K562 (cell line): ENCODE data around the gene CALM3. TPM values are rescaled to one million over a fixed set of nuclear protein-coding genes. Genes with fewer than 3 reads are reported as not detected.

ENCODE experiments used
- ATAC-seq: fragments of 200-7000 bp; cut with Tn5 transposase; 3 replicates; pipeline ENCODE4 v1.9.1; 2020; ENCODE audit warnings: moderate library complexity
- BruUV-seq: library from RNA; stranded (reverse); fragments of 400-500 nt; replicated peaks from 2 replicates; lab custom pipeline; 2021; lab: Mats Ljungman, UMichigan
- CTCF ChIA-PET: fragments of 300-600 bp; formaldehyde crosslinking; extraction: SDS; loops from one replicate; lab custom pipeline; 2021; ENCODE audit warnings: low intra/inter-chr PET ratio; lab: Yijun Ruan, JAX
- POLR2A ChIA-PET: fragments of 300-600, 350-650 bp; sonication (Branson Sonifier 250); formaldehyde crosslinking; extraction: SDS; loops from one replicate; lab custom pipeline; 2021; ENCODE audit warnings: antibody characterized with exemption, inconsistent platforms; lab: Yijun Ruan, JAX
- DNase-seq, 4 experiments: peaks; one replicate each; pipeline versions ENCODE4 v3.0.0 to v3.0.0-alpha.2; 2011 to 2018; ENCODE audit warnings: low spot score in 3 of 4, mixed read lengths in 3 of 4; ENCODE audit errors: extremely low read depth in 1 of 4
- FAIRE-seq: peaks from 2 replicates; lab custom pipeline; 2011; peaks lifted over from hg19 to GRCh38; lab: Jason Lieb, UNC
- H2AFZ ChIP-seq: 2 replicates; pipeline ENCODE4 v1.6.0; 2011; ENCODE audit warnings: low read depth, low read length, control low read depth, inconsistent platforms
- H3K27ac ChIP-seq: fragments of 200-600 bp; 3 replicates; pipeline ENCODE4 v1.8.0; 2011; ENCODE audit warnings: low read depth, mild to moderate bottlenecking, control low read depth, inconsistent platforms, low read length, moderate library complexity, mixed read lengths; ENCODE audit errors: extremely low read depth
- H3K27me3 ChIP-seq, 2 experiments: fragments of 300-600 bp in 1 of 2; 2 replicates in 1 of 2; 3 replicates in 1 of 2; pipeline versions ENCODE4 v1.6.0 to v1.8.0; 2011; ENCODE audit warnings: inconsistent platforms in 2 of 2, low read length in 2 of 2, mild to moderate bottlenecking in 1 of 2, mixed read lengths in 1 of 2, moderate library complexity in 1 of 2; ENCODE audit not compliant: control insufficient read depth in 2 of 2, insufficient read depth in 2 of 2
- H3K36me3 ChIP-seq: fragments of 300-600 bp; 3 replicates; pipeline ENCODE4 v1.8.0; 2011; ENCODE audit warnings: mild to moderate bottlenecking, low read length, inconsistent platforms; ENCODE audit not compliant: control insufficient read depth, insufficient read depth
- H3K4me1 ChIP-seq, 2 experiments: fragments of 200-600 bp in 1 of 2; replicated peaks in 1 of 2; 2 replicates in 1 of 2; 3 replicates in 1 of 2; pipeline versions ENCODE4 v1.5.1 to v1.8.0; 2011; ENCODE audit warnings: inconsistent platforms in 2 of 2, low read length in 2 of 2, mild to moderate bottlenecking in 1 of 2, mixed read lengths in 1 of 2, moderate library complexity in 1 of 2; ENCODE audit not compliant: control insufficient read depth in 2 of 2, insufficient read depth in 2 of 2
- H3K4me2 ChIP-seq: 2 replicates; pipeline ENCODE4 v1.6.1; 2011; ENCODE audit warnings: low read length, control low read depth, inconsistent platforms, mixed read lengths; ENCODE audit not compliant: insufficient read depth
- H3K4me3 ChIP-seq: fragments of 200-600 bp; sonication (generic), shearing (Covaris generic); 2 replicates; pipeline ENCODE4 v1.5.1; 2016; ENCODE audit warnings: control low read depth, inconsistent platforms
- H3K79me2 ChIP-seq: fragments of 200-600 bp; 3 replicates; pipeline ENCODE4 v1.8.0; 2011; ENCODE audit warnings: low read length, inconsistent platforms; ENCODE audit not compliant: control insufficient read depth, insufficient read depth
- H3K9ac ChIP-seq, 2 experiments: 2 replicates each; pipeline versions ENCODE4 v1.6.0 to v1.6.1; 2011; ENCODE audit warnings: low read depth in 2 of 2, low read length in 2 of 2, control low read depth in 1 of 2, inconsistent platforms in 1 of 2, mild to moderate bottlenecking in 1 of 2, mixed read lengths in 1 of 2; ENCODE audit not compliant: insufficient read depth in 1 of 2
- H3K9me1 ChIP-seq: one replicate; pipeline ENCODE4 v1.6.0; 2011; ENCODE audit warnings: inconsistent platforms, mild to moderate bottlenecking, low read length, moderate library complexity; ENCODE audit not compliant: control insufficient read depth, insufficient read depth
- H3K9me3 ChIP-seq: replicated peaks from 2 replicates; pipeline ENCODE4 v1.5.1; 2011; ENCODE audit warnings: low read depth, low read length, inconsistent platforms; ENCODE audit not compliant: control insufficient read depth, insufficient read depth
- H4K20me1 ChIP-seq: replicated peaks from 2 replicates; pipeline ENCODE4 v1.6.1; 2011; ENCODE audit warnings: low read length, inconsistent platforms, mixed read lengths; ENCODE audit not compliant: control insufficient read depth, insufficient read depth
- WGBS: fragments of 100-300 bp; shearing (Covaris generic); methylation state at CpG from one replicate; pipeline ENCODE4 v1.1.6; 2016; ENCODE audit warnings: low coverage, mixed read lengths; ENCODE audit not compliant: insufficient coverage; ENCODE audit errors: missing lambda C conversion rate; 5-methylcytosine and 5-hydroxymethylcytosine counted together
- in situ Hi-C: fragments of 300-500 bp; cut with MboI; formaldehyde crosslinking; loops from 4 replicates; pipeline ENCODE4 v1.15.0; 2018; ENCODE audit warnings: inconsistent platforms, mixed read lengths
- intact Hi-C: fragments of 100-400 bp; cut with micrococcal nuclease; formaldehyde crosslinking; loops from 2 replicates; pipeline ENCODE4 v1.14.2; 2022
- polyA plus RNA-seq, 8 experiments: library from polyadenylated mRNA; depleted of rRNA in 4 of 8; stranded (reverse) in 5 of 8; unstranded in 3 of 8; fragments of >200 nt; fragmentation: Nextera tagmentation in 2 of 8; fragmentation: Illumina TruSeq in 1 of 8; extraction: Ambion mirVana in 2 of 8; extraction: Trizol in 1 of 8; gene quantifications; 2 replicates each; pipeline versions ENCODE4 v1.2.1 to v1.2.3, GENCODE V29; 2011 to 2014; ENCODE audit warnings: inconsistent platforms in 1 of 8, missing spikeins in 1 of 8
- total RNA-seq, 7 experiments: library from RNA; depleted of rRNA in 6 of 7; stranded (reverse); fragments of >200 nt in 6 of 7; fragmentation: Illumina TruSeq in 2 of 7; extraction: Trizol in 2 of 7; gene quantifications; 2 replicates each; pipeline versions ENCODE4 v1.2.1 to v1.2.3, GENCODE V29; 2011 to 2021; ENCODE audit warnings: low replicate concordance in 1 of 7
- TF ChIP-seq, protein P1 (sequence below): fragments of 450-650 bp; formaldehyde crosslinking; IDR thresholded peaks from 2 replicates; pipeline ENCODE4 v1.4.0; 2020; ENCODE audit warnings: mild to moderate bottlenecking, mixed read lengths
- TF ChIP-seq, protein P2 (sequence below), 3 experiments: fragments of 200-800 bp in 1 of 3; sonication (Bioruptor generic) in 1 of 3; sonication (generic) in 1 of 3; formaldehyde crosslinking in 1 of 3; IDR thresholded peaks; 2 replicates each; pipeline versions ENCODE4 v1.6.1 to v1.8.0; 2016 to 2022; ENCODE audit warnings: mild to moderate bottlenecking in 2 of 3, missing compliant biosample characterization in 2 of 3, missing genetic modification characterization in 2 of 3, missing genetic modification reagents in 1 of 3

The CALM3 gene
- total and polyA plus RNA-seq, 9 of the 15 experiments (the other 6 are each of a cell fraction or from before 2014, with no cell fraction given), result 34.6 to 350 (median 156) TPM

DNA sequence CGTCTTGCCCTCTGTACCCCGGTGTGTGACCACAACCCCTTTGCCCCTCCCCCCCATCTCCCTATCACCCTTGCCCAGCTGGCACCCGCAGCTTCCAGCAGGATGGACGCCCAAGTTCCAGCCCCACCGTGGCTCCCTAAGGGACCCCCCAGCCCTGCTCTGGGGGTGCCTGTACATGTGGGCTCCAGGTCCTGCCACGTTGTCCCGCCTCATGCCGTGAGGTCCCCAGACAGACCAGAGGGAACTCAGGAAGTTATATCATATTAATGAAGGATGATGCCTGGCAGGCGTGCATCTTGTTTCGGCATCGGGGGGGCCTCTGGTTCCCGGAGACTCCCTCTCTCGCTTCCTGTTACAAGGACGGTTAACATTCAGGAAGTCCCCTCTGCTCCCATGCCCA is 25.3 kb downstream of the CALM3 start:
- no peaks in the 10 kb centered on the region for H4K20me1 ChIP-seq
- H2AFZ ChIP-seq, result no peak overlapping the region
- no peak for ATAC-seq
- H3K9me1 ChIP-seq, result no peaks in the 10 kb centered on the region
- H3K4me2 ChIP-seq, result no peak overlapping the region
- POLR2A ChIA-PET, result interaction anchor here (0.9 kb wide), 1 partner anchor 19 kb away, joined by 3 read pairs; no protein-coding TSS in a partner anchor
- H3K4me3 ChIP-seq, result no peak overlapping the region
- FAIRE-seq, result no peak
- DNase-seq, result no peak
- no peaks in the 10 kb centered on the region for H3K27me3 ChIP-seq
- H3K4me1 ChIP-seq, result peaks cover 51 to 77% of the 10 kb centered on the region in 2 experiments
- in situ Hi-C loops (no loop called here), intact Hi-C loops (no loop called here)
- CTCF ChIA-PET, result no interaction called here
- TF ChIP-seq, protein P1, sequence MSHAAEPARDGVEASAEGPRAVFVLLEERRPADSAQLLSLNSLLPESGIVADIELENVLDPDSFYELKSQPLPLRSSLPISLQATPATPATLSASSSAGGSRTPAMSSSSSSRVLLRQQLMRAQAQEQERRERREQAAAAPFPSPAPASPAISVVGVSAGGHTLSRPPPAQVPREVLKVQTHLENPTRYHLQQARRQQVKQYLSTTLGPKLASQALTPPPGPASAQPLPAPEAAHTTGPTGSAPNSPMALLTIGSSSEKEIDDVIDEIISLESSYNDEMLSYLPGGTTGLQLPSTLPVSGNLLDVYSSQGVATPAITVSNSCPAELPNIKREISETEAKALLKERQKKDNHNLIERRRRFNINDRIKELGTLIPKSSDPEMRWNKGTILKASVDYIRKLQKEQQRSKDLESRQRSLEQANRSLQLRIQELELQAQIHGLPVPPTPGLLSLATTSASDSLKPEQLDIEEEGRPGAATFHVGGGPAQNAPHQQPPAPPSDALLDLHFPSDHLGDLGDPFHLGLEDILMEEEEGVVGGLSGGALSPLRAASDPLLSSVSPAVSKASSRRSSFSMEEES, result no peak
- TF ChIP-seq, protein P2, sequence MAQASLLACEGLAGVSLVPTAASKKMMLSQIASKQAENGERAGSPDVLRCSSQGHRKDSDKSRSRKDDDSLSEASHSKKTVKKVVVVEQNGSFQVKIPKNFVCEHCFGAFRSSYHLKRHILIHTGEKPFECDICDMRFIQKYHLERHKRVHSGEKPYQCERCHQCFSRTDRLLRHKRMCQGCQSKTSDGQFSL (CRISPR knock-in tag; IDR thresholded peaks at IDR 0.05), result 0 out of 2 replicates have a peak, but pooled peaks have one; percentile 21
- TF ChIP-seq, protein P2 (tag; IDR thresholded peaks at IDR 0.05), result no peak
- BruUV-seq, result no TSS peak
- no peaks in the 10 kb centered on the region for H3K9me3 ChIP-seq
- no peak overlapping the region for H3K27ac ChIP-seq
- no peaks in the 10 kb centered on the region for H3K79me2 ChIP-seq
- H3K9ac ChIP-seq, result 0 out of 4 replicates have a peak overlapping the region, but pooled peaks of 1 of the 2 experiments have one; percentile 7
- 83% methylated on average over 14 of the region's 14 CpGs for WGBS
- no peaks in the 10 kb centered on the region for H3K36me3 ChIP-seq
